ENCODE data around the gene HOXB2.

Gene HOXB2

DNA sequence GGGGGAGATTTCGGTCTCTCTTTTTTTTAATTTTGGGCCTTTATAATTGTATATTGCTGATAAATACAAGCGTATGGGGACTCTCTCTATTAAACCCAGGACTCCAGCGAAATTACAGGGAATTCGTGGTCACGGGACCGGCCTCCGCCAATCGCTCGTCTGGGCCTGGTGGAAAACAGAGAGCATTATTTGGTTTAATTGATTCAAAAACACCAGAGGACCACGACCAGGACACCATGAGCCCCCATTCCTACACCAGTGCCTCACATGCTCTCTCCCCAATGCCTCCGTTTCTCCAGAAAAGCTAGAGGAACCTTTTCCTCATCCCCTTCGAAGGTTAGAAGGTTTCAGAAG lies at the start of gene HOXB2:
HOXB2 (minus strand) TSS at position 88 of the 354 bp plus-strand sequence. CDS start 198 bp downstream, outside the sequence.
- no peak for DNase-seq (ENCODE audit: low read depth)

DNA sequence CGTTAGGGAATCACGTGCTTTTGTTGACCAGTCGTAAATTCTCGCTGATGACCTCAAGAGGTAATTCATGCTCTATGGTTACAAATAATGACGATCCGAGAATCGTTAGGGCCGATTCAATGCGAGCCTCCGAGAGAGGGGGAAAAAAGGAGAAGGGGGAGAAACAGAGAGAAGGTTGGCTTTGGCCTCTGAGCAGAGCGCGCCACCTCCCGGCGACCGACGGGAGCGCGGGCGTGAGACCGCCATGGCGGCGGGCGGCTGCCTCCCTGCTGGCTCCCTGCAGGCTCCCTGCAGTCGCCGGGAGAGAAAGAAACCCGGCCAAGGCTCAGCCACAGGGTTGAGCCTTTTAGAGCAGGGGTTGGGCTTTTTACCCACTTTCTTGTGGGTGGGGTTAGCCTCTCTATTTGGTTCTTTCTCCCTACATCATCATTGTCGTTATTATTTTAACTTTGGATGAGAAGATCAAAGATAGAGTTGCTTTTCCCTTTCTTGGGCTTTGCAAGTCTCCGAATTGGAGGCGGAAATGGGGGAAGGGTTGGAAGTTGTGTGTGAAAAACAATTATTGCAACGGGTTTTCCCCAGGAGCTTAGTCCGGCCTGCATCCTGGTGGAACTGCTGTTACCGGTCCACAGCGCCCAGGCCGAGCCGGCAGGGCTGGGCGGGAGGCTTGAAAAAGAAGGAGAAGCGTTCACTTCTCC lies 49.1 kb upstream of the HOXB2 start:
- DNase-seq (ENCODE audit: low read depth): peak; percentile 75

DNA sequence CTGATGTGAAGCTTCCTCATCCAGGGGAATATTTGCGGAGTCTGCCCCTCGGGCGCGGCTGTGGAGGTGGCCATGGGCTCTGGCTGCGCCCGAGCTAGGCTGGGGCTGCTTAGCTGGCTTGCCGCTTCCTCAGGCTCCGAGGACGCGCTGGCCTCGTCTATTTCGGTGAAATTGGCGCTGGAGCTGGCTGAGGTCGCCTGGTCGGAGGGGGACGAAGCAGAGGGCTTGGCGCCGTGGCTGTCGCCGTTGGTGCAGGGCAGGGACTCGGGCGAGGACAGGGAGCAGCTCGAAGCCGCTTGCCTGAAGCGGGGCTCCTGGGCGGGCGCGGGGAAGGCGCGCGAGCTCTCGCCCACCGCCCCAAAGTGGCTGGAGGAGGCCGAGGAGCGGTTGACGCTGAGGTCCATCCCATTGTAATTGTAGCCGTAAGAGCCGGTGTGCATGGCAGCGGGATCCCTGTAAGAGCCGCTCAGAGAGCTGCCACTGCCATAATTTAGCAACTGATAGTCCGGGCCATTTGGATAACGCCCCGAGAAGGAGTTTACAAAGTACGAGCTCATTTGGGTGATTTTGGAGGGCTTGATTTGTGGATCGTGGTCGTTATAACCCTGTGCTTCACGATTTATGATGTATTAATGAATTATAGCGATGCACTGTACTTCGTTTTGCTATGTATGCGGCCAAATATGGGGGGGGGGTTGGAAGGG lies 48.4 kb upstream of the HOXB2 start, which contains the start of gene HOXB5:
HOXB5 (minus strand) TSS at position 654 of the 704 bp plus-strand sequence; CDS start at position 557, 97 bp downstream.
- no peak for DNase-seq (ENCODE audit: low read depth)

DNA sequence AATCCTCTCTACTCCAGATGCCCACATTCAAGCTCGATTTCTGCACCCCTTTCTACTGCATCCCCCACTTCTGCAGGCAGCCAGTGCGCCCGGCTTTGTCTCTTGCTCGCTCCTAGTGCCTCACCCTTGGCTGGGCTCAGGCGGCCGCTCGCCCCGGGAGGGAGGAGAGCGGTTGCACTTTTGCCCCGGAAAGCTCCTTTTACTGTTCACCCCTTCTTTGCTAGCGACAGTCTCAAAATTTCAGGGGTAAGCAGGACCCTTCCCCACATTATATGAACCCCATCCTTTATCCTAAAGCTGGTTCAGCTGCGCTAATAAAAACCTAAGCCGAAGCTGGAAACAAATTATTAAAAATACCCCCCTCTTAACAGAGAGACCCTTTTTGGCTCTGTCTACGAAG lies 47.7 kb upstream of the HOXB2 start:
- DNase-seq (ENCODE audit: low read depth): no peak

DNA sequence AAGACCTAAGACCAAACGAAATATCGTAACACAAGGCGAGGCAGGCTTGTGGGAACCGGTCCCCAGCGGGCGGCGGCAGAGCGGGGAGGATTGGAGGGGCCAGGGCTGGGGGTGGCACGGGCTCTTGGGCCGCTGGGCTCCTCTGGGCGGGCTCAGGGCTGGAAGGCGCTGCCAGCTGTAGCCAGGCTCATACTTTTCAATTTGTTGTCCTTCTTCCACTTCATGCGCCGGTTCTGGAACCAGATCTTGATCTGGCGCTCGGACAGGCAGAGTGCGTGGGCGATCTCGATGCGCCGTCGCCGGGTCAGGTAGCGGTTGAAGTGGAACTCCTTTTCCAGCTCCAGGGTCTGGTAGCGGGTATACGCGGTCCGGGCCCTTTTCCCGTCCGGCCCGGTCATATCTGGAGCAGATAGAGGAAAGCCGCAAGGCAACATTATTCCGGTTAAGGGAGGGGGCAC lies 47.2 kb upstream of the HOXB2 start:
- no peak for DNase-seq (ENCODE audit: low read depth)

DNA sequence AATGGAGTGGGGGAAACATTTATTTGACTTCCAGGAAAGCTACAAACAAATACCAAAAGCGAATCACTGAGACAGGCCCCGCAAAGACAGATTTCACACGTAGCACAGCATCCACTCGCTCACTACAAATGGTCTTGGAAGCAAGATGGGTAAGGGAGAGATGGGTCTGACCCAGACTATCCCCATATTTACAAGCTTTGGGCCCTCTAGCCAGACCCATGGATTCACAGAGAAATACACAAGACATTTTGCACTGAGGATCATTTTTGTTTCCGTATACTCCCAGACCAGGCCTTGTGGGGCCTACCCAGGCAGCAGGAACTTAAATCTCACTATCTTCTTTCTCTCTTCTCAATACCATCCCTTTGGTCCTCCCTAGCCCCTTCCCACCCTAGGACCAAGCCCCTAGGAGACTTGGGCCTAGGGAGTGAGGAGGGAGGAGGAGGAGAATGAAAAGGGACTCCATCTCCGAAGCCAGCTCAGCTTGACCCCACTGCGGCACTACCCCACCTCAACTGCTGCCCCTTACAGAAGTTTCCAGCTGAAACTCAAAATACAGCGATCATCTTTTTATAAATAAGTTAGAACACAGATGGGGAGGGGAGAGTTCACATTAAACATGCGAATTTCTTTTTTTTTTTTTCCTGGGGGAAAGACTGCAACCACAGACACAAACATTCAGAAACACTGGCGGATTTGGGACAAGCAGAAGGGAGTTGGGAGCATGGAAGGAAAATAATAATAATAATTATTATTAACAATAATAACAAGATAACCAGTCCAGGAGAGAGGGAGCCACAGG lies 46.5 kb upstream of the HOXB2 start:
- no peak for DNase-seq (ENCODE audit: low read depth)

DNA sequence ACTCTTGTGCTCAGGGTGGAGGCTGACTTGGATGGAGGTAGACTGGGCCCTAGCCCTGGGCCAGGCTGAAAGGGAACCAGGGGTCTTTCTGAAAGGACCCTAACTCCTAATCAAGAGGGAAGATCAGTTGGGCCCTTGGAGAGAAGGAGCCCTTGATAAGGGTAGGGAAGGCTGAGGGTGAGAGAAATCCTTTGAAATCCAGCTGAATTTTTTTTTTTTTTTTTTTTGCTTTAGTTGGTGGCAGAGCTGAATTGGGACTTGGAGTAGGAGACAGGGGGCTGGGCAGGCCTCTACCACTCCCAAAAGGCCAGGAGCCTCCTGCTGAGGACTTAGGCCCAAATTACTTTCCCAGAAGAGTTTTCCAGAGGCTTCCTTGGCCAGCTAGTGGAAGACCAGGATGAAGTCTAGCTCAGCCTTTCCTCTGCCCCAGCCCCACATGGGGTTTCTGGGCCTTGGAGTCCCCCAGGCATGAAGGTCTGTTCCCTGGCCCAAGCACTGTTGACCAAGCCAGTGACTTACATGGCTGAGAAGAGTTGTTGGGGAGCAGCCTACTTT lies 45.8 kb upstream of the HOXB2 start:
- DNase-seq (ENCODE audit: low read depth): no peak

DNA sequence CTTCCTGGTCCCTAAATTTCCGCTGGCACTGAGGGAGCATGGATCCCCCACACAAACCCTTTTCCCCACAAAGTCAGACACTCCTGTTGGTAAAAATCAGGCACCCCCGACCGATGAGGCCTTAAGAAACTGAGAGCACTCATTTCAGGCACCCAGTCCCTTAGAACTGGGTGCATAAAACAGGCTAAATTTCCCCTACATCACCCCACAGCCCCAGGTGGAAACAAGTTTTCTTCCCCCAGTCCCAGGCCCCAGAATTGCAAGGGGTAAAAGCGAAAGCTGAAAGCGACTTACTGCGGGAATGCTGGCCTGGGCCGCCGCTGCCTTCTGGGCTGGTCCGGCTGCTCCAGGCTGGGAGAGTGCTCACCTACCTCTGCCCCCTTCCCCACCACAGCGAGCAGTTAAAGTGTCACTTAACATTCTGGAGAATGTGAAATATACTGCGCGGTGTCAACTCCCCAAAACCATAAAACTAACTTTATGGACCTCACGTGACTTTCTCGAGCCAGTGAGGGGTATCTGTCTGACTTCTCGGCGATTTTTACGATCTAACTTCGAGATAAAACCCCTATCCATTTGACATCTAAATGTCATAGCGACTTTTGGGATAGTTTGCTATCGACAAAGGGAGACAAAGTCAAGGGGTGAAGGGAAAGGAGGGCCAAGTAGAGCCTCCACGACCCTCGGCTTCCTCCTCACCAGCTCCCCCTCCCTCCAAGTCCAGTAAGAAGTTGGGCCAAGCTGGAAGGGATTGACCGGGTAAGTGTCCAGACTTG lies 45.1 kb upstream of the HOXB2 start, which contains the start of gene HOXB3:
HOXB3 (minus strand) TSS at position 411 of the 776 bp plus-strand sequence. CDS start 37,767 bp downstream, outside the sequence.
- no peak for DNase-seq (ENCODE audit: low read depth)

DNA sequence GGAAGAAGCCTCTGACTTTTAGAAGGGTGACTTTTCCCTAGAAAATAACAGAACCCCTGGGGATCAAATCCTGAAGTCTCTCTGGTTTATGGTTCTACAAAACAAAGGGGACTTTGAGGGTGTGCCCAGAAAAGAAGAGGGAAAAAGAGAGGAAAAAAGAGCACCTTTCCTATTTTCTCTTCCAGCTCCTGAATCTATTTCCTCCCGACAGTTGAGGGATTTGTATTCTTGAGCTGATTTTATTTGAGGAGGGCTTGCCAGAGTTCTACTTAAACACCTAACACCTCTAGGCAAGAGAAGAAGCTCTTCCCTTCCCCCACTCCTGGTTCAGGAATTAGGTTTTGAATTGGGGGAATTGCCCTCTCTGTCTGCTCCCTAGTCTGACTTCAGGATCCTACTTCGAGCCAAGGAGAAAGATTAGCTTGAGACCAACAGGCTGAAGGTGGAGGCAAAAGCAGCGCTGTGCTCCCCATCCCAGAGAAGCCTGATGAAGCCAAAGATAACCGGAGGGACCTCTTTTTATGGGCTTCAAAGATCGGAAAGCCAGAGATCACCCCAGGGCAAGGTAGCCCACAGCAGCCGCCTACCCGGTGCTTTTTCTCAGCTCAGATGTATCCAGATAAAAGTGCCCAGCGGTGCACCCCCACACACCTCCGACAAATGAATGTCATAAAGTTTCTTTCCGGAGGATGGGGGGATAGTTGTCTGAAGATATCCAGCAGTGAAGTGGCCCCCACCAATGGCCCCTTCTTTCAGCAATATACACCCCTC lies 44.3 kb upstream of the HOXB2 start:
- no peak for DNase-seq (ENCODE audit: low read depth)

DNA sequence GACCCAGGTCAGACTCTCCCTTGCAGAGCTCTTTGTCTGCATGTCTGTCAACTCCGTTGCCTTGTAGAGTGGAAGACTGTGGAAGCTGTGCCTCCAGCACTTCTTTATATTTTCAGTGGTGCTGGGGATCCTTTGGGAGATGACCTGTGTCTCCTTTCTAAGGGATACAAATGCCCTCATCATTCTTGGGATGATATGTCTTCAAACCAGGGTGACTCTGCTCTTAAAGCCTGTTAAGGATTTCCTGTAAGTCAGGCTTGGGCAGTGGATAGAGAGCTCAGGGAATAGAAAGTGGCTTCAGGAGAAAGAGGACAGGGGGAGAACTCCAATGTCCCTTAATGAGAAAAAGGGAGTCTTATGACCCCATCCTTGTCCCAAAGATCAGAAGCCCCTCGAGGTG lies 43.6 kb upstream of the HOXB2 start:
- DNase-seq (ENCODE audit: low read depth): no peak

DNA sequence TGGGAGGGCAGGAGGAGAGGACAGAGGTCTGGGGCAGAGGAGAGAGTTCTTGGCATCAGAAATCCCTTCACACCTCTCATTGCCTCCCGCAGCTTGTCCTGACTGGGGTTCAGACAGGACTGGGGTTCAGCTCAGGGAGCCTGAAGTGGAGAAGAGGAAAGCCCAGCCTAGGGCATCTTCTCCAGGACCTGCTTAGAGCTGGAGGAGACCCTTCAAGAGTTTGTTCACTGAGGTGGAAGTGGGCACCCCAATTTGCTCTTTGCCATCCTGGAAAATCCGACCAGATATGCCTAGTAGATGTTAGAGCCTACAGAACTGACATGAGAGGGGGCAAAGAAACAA lies 43.1 kb upstream of the HOXB2 start:
- no peak for DNase-seq (ENCODE audit: low read depth)

DNA sequence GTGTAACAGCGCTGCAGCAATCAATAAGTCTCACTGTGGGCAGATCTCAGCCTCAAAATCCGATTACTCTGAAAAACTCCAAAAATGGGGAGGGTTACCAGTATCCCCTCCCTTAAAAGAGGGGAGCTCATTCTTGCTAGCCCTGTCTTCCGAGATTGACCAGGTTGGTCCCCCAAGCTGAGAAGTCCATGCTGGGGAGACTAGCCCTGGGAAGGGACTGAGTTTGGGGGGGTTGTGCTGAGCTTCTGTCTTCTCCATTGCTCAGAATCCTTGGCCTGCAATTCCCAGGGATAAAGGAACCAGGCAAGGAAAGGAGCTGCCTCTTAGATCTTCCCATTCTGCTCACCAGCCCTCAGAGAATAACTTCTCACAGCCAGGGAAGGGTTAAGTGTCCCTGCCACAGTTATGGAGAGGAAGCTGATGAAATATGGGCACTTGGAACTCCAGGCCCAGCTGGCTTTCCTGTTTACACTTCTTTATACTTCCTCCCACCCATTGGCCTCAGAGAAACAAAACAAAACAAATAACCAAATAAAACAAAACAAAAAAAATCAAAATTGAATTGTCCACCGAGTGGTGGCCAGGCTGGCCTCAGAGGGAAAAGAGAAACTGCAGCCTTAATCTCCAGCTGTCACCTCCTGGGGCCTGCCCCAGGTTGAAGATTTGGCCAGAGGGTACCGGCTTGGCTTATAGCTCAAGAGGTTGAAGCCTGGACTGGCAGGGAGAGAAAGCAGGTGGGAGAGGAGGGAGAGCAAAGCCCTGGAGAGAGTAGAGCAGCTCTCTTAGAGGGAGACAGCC lies 42.6 kb upstream of the HOXB2 start:
- DNase-seq (ENCODE audit: low read depth): no peak

DNA sequence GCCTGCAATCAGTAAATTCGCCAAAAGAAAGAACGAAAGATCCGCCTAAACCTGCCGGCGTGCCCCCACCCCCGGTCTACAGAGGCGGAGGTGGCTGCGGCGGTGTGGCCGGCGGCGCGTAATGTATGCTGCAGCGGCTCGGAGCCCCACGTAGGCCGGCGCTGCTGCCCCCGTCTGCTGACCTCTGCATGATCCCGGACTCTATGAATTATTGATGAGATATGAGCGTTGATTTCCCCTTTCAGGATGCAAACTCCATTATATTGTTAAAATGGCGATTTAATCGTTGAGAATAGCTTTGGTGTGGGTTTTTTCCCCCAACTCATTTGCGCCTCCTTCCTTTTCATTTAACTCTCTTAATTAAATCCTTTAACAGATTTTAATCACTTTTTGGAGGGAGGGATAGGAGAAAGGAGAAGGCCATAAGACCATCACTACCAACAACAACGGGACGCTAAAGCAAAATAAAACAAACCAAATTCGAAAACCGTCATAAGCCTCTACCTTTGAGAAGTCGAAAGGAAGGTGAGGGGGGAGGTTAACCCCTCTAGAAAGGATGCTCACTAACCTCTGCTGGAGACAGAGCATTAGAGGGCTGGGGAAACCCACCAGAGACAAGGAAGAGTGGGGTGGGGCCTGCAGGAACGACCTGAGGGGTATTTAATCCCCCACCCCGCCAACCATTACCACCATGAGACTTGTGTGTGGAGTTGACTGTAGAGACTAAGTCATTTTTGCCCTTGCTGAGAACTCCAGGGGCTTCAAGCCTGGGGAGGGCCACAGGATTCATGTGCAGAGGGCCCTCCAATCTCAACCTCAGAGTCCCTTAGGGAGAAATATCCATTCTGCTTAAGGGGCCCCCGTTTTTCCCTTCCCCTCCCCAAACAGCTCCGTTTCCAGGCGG lies 41.7 kb upstream of the HOXB2 start:
- no peak for DNase-seq (ENCODE audit: low read depth)

DNA sequence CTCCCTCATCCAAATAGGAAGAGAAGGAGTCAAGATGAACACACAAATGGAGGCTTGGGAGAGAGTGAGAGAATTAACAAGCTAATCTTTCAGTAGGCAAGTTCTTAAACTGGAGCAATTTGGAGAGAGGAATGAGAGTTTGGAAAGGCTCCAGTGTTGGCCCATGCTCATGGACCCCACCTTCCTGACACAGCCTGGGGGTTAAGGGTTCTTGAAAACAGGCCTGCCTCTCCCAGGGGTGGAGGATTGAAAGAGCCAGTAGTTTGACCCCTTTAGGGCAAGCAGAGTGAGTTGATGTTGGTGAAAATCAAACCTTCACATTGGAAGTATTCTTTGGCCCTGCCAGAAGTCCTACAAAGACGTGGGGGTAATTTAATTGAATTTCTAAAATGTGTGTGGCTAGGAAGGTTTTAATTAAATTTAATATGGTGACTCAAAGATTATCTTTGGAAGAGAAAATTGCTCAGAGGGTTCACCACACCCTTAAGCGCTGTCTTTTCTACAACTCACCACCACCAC lies 39.4 kb upstream of the HOXB2 start:
- no peak for DNase-seq (ENCODE audit: low read depth)

DNA sequence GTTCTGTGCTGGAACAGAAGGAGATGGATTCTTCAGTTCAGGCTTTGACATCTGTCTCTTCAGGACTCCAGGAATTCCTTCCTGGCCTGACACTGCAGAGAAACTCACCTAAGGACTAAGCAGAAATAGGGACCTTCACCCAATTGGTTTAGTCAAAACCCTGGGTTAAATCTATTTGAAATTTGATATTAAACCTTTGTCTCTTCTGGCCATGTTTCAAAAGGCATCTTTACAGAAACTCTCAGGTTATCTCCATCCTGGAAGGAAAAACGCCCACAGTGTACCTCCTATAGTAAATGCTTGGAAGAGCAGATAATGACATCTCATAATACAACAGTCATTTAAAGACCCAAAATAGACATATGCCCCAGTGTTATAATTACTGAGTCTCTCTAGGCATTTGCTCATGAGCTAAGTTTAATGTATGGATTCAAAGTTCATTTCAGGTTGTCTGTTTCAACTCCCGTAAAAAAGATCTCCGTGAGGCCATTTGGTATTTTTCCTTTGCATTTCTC lies 38.9 kb upstream of the HOXB2 start:
- no peak for DNase-seq (ENCODE audit: low read depth)

DNA sequence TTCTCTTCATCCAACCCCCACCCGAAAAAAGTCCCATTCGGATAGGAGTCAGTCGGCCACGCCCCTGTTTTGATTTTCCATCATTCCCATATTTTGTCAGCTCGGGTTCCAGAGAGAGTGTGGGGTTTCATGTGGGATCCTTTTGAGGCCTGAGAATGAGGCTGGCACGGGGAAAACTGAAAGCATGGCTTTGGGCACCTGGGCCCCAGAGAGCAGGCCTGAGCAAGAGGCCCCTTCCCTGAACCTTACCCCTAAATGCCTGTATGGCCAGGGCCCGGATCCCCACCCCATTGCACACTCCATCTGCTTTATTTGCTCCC lies 37.8 kb upstream of the HOXB2 start:
- no peak for DNase-seq (ENCODE audit: low read depth)

DNA sequence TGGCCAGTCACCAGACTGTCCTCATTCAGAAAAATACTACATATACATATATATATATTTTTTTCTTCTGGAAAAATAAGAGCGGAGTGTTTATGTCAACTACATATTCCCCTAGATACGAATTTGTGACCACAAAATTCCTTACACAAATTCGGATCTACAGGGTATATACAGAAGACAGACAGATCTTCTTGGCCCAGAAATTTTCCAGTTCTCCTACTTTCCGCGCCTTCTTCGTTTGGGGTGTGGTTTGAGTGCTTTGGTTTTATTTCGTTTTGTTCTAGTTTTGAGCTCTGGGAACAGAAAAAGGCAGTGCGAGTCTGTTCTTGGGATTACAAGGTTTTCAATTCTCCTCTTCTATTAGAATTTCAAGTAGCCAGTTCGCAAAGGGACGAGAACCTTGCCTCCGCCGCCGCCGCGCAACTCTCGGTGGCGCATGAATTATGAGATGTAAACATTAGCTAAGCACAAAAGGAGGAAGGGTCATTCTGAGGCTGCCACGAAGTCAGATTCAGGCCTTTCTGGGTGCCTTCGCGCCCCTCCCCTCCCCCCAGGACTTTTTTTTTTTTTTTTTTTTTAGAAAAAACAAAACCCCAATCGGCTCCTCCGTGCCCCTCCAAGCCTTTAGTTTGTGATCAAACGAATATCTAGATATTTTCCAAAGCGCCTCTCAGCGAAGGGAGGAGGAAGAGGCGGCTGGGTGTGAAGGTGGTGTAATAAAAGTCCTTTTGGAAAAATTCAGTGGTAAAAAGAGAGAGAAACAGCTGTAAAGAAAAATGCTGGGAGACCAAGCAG lies 35.0 kb upstream of the HOXB2 start:
- DNase-seq (ENCODE audit: low read depth): no peak

DNA sequence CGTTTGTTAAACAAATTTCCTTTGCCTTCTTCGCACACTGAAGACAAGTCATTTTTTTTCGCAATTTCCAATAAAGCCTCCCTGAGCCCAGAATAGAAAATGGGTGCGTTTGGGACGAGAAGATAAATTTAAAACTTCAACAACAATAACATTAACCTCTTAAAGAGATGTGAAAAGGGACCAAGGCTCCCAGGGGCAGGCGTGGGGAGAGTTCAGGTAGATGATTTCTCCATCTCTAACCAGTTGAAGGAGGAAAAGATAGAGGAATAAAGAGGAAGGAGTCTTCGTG lies 34.5 kb upstream of the HOXB2 start:
- DNase-seq (ENCODE audit: low read depth): no peak

Measured in activated T-cell treated with anti-CD3 and anti-CD28 coated beads for 24 hours (primary cell).